ENCODE data around the gene ARHGAP10. TPM values are rescaled to one million over a fixed set of nuclear protein-coding genes. Genes with fewer than 3 reads are reported as not detected.
A peak's percentile ranks its signal among the peaks of the same experiment; 100 is the strongest.

ARHGAP10 gene
- total RNA-seq, 4 donors from 2014 or later, result 153 to 404 (median 215) TPM

GRCh38 chr4:147942729-147943128 lies 210.8 kb downstream of the ARHGAP10 start:
- ATAC-seq, result no peak
- WGBS, 2 donors (ENCODE audit: low coverage in 1 of 2), result 40 to 54% methylated on average over 4 to 5 of the region's 5 CpGs

GRCh38 chr4:147943159-147943638 lies 211.3 kb downstream of the ARHGAP10 start:
- H3K36me3 ChIP-seq, result peaks cover 5 to 54% of the 10 kb centered on the region in 2 donors
- no peaks in the 10 kb centered on the region for H3K27me3 ChIP-seq
- TF ChIP-seq POLR2AphosphoS5 (IDR thresholded peaks at IDR 0.05) (no peak), EP300 (IDR thresholded peaks at IDR 0.05) (no peak), POLR2A (IDR thresholded peaks at IDR 0.05) (no peak)
- TF ChIP-seq, protein P1, sequence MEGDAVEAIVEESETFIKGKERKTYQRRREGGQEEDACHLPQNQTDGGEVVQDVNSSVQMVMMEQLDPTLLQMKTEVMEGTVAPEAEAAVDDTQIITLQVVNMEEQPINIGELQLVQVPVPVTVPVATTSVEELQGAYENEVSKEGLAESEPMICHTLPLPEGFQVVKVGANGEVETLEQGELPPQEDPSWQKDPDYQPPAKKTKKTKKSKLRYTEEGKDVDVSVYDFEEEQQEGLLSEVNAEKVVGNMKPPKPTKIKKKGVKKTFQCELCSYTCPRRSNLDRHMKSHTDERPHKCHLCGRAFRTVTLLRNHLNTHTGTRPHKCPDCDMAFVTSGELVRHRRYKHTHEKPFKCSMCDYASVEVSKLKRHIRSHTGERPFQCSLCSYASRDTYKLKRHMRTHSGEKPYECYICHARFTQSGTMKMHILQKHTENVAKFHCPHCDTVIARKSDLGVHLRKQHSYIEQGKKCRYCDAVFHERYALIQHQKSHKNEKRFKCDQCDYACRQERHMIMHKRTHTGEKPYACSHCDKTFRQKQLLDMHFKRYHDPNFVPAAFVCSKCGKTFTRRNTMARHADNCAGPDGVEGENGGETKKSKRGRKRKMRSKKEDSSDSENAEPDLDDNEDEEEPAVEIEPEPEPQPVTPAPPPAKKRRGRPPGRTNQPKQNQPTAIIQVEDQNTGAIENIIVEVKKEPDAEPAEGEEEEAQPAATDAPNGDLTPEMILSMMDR (IDR thresholded peaks at IDR 0.05), result no peak
- peak overlapping the region; percentile 50 to 56 (median 53) for H3K27ac ChIP-seq
- H3K4me3 ChIP-seq, result no peak overlapping the region
- ATAC-seq, result no peak
- H3K9me3 ChIP-seq, result no peaks in the 10 kb centered on the region
- H3K4me1 ChIP-seq, result peaks cover 3 to 54% (median 14%) of the 10 kb centered on the region in 3 donors
- 38 to 68% methylated on average over 3 of the region's 3 CpGs for WGBS, 2 donors (ENCODE audit: low coverage in 1 of 2)

More at GRCh38 chr4:147942729-147943128, 210.8 kb downstream of the ARHGAP10 start:
- Histone ChIP-seq H3K27ac (peak overlapping the region; percentile 50 to 56 (median 53)), H3K36me3 (peaks cover 5 to 54% of the 10 kb centered on the region in 2 donors), H3K4me3 (no peak overlapping the region), H3K9me3 (no peaks in the 10 kb centered on the region), H3K4me1 (peaks cover 3 to 55% (median 14%) of the 10 kb centered on the region in 3 donors), H3K27me3 (no peaks in the 10 kb centered on the region)
- TF ChIP-seq, protein P1 (IDR thresholded peaks at IDR 0.05), result no peak
- TF ChIP-seq POLR2A (IDR thresholded peaks at IDR 0.05) (no peak), EP300 (IDR thresholded peaks at IDR 0.05) (no peak), POLR2AphosphoS5 (IDR thresholded peaks at IDR 0.05) (no peak)

- H3K27ac ChIP-seq, result no peak overlapping the region
- no peak overlapping the region for H3K4me3 ChIP-seq
- 93 to 100% methylated on average over 1 of the region's 1 CpG for WGBS, 2 donors (ENCODE audit: low coverage in 1 of 2)
- H3K9me3 ChIP-seq, result no peaks in the 10 kb centered on the region
- H3K36me3 ChIP-seq, result peaks cover 5 to 65% of the 10 kb centered on the region in 2 donors
- ATAC-seq, result no peak
- no peaks in the 10 kb centered on the region for H3K27me3 ChIP-seq
- peaks cover 3 to 48% (median 14%) of the 10 kb centered on the region in 3 donors for H3K4me1 ChIP-seq
- TF ChIP-seq, protein P1 (IDR thresholded peaks at IDR 0.05), result no peak
- TF ChIP-seq POLR2A (IDR thresholded peaks at IDR 0.05), result no peak
- no peak for TF ChIP-seq EP300 (IDR thresholded peaks at IDR 0.05)
- TF ChIP-seq POLR2AphosphoS5 (IDR thresholded peaks at IDR 0.05), result no peak
These were observed 212.4 kb downstream of the ARHGAP10 start for GRCh38 chr4:147944249-147944648.

DNA sequence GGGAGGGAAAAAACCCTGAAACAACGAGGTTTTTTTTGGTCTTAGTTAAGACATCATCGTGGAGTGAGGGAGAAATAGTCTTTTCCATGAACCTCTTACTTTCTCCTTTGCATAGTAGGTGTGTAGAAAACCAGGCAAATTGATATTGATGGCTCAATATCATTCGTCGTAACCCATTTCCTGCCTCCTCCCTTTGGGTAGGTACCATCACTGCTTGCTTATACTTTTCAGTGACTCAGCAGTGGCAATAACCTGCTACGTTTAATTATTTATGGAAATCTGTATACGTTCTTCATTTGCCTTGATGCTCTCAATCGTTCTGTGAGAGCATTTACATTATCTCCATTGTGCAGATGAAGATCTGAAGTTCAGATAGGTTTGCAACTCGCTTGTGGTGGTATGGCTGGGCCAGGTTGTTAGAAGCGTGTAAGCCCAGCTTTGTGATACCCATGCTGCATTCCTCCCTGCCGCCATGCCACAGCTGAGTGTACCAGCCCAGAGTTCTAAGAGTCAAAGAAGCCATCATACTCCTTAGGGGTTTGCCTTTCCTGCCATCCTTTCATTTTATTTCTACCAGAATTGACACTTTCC lies 212.9 kb downstream of the ARHGAP10 start:
- Histone ChIP-seq H3K4me3 (no peak overlapping the region), H3K9me3 (no peaks in the 10 kb centered on the region), H3K27ac (no peak overlapping the region), H3K36me3 (peaks cover 5 to 66% of the 10 kb centered on the region in 2 donors), H3K4me1 (peaks cover 3 to 48% (median 14%) of the 10 kb centered on the region in 3 donors), H3K27me3 (no peaks in the 10 kb centered on the region)
- ATAC-seq, result no peak
- WGBS, 2 donors (ENCODE audit: low coverage in 1 of 2), result 90% methylated on average over 9 to 10 of the region's 10 CpGs
- TF ChIP-seq POLR2A (IDR thresholded peaks at IDR 0.05), result no peak
- no peak for TF ChIP-seq POLR2AphosphoS5 (IDR thresholded peaks at IDR 0.05)
- TF ChIP-seq EP300 (IDR thresholded peaks at IDR 0.05), result no peak
- TF ChIP-seq, protein P1 (IDR thresholded peaks at IDR 0.05), result no peak

DNA sequence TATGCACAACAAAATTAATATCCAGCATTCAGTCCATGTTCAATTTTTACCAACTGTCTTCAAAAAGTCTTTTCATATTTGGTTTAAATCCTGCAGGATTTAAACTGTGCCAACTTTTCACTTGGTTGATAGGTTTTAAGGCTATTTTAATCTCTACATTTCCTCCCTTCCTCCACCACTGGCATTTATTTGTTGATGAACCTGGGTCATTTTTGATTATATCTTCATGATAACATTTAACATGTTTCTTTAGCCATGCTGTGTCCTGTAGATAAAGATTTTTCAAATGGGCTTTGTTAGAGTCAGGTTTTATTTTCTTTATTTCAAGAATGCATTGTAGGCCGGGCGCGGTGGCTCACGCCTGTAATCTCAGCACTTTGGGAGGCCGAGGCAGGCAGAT lies 216.4 kb downstream of the ARHGAP10 start:
- ATAC-seq, result no peak
- Histone ChIP-seq H3K4me3 (no peak overlapping the region), H3K36me3 (peaks cover 2 to 77% of the 10 kb centered on the region in 2 donors), H3K4me1 (peaks cover 0 to 27% (median 0%) of the 10 kb centered on the region in 3 donors), H3K27ac (no peak overlapping the region), H3K9me3 (no peaks in the 10 kb centered on the region), H3K27me3 (no peaks in the 10 kb centered on the region)
- 82% methylated on average over 2 of the region's 5 CpGs; no CpG with 5 or more reads in 1 of the 2 donors for WGBS, 2 donors (ENCODE audit: low coverage in 1 of 2)
- TF ChIP-seq, protein P1 (IDR thresholded peaks at IDR 0.05), result no peak

All from gastroesophageal sphincter (tissue), 4 donors.